HG03139 (cell line): ENCODE measurements around the gene MYO1G.
"Not testable (repeated sequence)": the region's sequence is repeated elsewhere in the genome, so short reads cannot be mapped to it uniquely, and the experiment has no call there.

Experiments used
- ATAC-seq: cut with Tn5 transposase; IDR thresholded peaks from one replicate; pipeline ENCODE4 v1.9.1; 2021; ENCODE audit not compliant: unreplicated experiment

The MYO1G gene

GRCh38 chr7:44978511-44979366 is at the start of gene MYO1G:
MYO1G (minus strand) TSS chr7:44979015; CDS start chr7:44978961, 54 bp downstream.
- ATAC-seq, result peak; percentile 63

- no peak for ATAC-seq
These were observed 49.5 kb upstream of the MYO1G start for GRCh38 chr7:45028138-45028919.

- no peak for ATAC-seq
These were observed 48.9 kb upstream of the MYO1G start for GRCh38 chr7:45027774-45028114.

GRCh38 chr7:45026984-45027773 is 48.4 kb upstream of the MYO1G start:
- ATAC-seq, result no peak

GRCh38 chr7:45026013-45026412 is 47.2 kb upstream of the MYO1G start:
- no peak for ATAC-seq

- not testable (repeated sequence) for ATAC-seq
These were observed 46.7 kb upstream of the MYO1G start for GRCh38 chr7:45025473-45025872.

GRCh38 chr7:45024126-45024744 is 45.4 kb upstream of the MYO1G start:
- no peak for ATAC-seq

GRCh38 chr7:45021604-45022296 is 42.9 kb upstream of the MYO1G start:
- ATAC-seq, result peak; percentile 51

- no peak for ATAC-seq
These were observed 42.1 kb upstream of the MYO1G start for GRCh38 chr7:45020915-45021314.

GRCh38 chr7:45017253-45017652 is 38.4 kb upstream of the MYO1G start:
- no peak for ATAC-seq

- ATAC-seq, result no peak
These were observed 36.5 kb upstream of the MYO1G start for GRCh38 chr7:45015313-45015712.

GRCh38 chr7:45013465-45013967 is 34.7 kb upstream of the MYO1G start:
- ATAC-seq, result no peak

GRCh38 chr7:45007571-45008328 is 28.9 kb upstream of the MYO1G start:
- ATAC-seq, result no peak

- ATAC-seq, result no peak
These were observed 28.3 kb upstream of the MYO1G start for GRCh38 chr7:45007106-45007505.

GRCh38 chr7:45003789-45004188 is 25.0 kb upstream of the MYO1G start:
- ATAC-seq, result no peak

GRCh38 chr7:45001826-45002225 is 23.0 kb upstream of the MYO1G start:
- ATAC-seq, result no peak

GRCh38 chr7:45001138-45001694 is 22.4 kb upstream of the MYO1G start:
- no peak for ATAC-seq

- peak; percentile 4 for ATAC-seq
These were observed 21.5 kb upstream of the MYO1G start, which contains the start of gene CCM2 for GRCh38 chr7:45000093-45001032. CCM2 (plus strand) TSS chr7:45000201; CDS start chr7:45000334, 133 bp downstream.
